ENCODE measurements around the gene MAN1A1.

MAN1A1 gene

DNA sequence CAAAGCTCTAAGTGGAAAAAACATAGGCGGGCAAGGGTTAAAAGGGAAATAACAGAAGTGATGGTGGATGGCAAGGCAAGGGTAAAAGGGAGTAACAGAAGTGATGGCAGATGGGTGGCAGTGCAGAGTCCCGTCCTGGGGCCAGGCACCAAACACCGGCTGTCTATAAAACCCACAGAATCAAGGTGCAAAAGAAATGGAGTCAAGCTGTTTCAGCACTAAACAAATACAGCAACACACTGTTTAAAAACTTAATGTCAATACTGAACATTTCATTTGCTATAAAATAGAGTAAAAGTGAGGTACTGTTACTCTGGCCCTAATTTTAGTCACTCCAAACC, 87.6 kb downstream of the MAN1A1 start:
- DNase-seq (ENCODE audit: low spot score): no peak
- in situ Hi-C loops (cut with MboI; ENCODE audit: low pct_unique_long_range_greater_than_20kb, low sequenced_read_pairs, unreplicated experiment): no loop called here
- TF ChIP-seq, protein P1, sequence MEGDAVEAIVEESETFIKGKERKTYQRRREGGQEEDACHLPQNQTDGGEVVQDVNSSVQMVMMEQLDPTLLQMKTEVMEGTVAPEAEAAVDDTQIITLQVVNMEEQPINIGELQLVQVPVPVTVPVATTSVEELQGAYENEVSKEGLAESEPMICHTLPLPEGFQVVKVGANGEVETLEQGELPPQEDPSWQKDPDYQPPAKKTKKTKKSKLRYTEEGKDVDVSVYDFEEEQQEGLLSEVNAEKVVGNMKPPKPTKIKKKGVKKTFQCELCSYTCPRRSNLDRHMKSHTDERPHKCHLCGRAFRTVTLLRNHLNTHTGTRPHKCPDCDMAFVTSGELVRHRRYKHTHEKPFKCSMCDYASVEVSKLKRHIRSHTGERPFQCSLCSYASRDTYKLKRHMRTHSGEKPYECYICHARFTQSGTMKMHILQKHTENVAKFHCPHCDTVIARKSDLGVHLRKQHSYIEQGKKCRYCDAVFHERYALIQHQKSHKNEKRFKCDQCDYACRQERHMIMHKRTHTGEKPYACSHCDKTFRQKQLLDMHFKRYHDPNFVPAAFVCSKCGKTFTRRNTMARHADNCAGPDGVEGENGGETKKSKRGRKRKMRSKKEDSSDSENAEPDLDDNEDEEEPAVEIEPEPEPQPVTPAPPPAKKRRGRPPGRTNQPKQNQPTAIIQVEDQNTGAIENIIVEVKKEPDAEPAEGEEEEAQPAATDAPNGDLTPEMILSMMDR (IDR thresholded peaks at IDR 0.05; ENCODE audit: extremely low read depth, insufficient read depth, missing control alignments): no peak

DNA sequence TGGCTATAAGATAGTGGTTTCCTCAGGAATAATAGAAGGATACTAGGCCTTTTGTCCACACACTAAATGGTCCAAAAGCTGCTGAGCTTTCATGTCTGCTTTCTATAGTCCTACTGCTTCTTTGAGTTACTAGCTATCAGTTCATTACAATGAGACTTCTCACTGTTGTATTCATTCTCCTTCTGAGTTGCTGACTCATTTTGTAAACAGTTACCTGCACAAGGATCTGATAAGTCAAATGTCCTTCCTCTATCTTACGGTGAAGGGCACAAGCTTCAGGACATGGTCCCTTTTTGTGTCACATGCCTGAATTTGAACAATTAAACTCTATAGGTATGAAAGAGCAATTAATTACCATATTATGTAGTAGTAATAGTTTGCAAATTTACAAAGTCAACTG, 90.5 kb downstream of the MAN1A1 start:
- in situ Hi-C loops (cut with MboI; ENCODE audit: low pct_unique_long_range_greater_than_20kb, low sequenced_read_pairs, unreplicated experiment): no loop called here
- no peak for DNase-seq (ENCODE audit: low spot score)
- TF ChIP-seq, protein P1 (IDR thresholded peaks at IDR 0.05; ENCODE audit: extremely low read depth, insufficient read depth, missing control alignments): no peak

DNA sequence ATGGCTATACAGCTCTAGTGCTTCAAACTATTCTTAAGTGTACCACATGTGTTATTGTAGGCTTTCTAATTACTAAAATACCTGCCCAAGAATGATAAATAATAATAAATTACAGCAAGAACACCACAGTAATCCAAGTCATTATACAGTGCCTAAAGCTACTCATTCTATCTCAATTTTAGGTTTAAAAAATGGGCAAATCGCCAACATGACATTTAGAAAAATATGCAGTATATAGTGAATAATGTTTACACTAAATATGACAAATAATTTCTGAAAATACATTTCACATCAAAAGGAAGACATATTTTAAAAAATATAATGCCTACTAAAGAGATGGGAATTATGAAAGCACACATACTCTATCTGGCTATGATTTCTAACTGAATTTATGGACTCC, 91.8 kb downstream of the MAN1A1 start:
- TF ChIP-seq, protein P1 (IDR thresholded peaks at IDR 0.05; ENCODE audit: extremely low read depth, insufficient read depth, missing control alignments): no peak
- DNase-seq (ENCODE audit: low spot score): no peak
- in situ Hi-C loops (cut with MboI; ENCODE audit: low pct_unique_long_range_greater_than_20kb, low sequenced_read_pairs, unreplicated experiment): no loop called here

DNA sequence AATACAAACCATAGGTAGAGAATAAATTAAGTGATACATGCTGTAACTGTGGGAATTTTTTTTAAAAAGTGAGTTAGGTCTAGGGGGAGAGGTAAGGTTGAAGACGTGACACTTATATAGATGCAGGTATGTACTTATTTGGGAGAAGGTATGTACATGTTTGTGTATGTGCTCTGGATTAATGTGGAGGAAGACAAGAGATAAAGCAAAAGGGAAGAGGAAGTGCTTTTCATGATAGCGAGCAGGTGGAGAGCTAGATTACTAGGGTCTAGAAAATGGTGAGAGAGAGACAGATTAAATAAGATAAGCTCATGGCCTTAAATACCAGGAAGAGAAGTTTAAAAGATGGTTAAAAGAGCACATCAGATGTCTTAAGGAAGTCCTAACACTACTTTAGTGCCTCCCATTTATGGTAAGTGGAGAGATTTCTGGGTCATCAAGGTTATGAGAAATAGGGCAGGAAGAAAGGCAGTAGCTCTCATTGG, 92.5 kb downstream of the MAN1A1 start:
- in situ Hi-C loops (cut with MboI; ENCODE audit: low pct_unique_long_range_greater_than_20kb, low sequenced_read_pairs, unreplicated experiment): no loop called here
- TF ChIP-seq, protein P1 (IDR thresholded peaks at IDR 0.05; ENCODE audit: extremely low read depth, insufficient read depth, missing control alignments): no peak
- DNase-seq (ENCODE audit: low spot score): no peak

DNA sequence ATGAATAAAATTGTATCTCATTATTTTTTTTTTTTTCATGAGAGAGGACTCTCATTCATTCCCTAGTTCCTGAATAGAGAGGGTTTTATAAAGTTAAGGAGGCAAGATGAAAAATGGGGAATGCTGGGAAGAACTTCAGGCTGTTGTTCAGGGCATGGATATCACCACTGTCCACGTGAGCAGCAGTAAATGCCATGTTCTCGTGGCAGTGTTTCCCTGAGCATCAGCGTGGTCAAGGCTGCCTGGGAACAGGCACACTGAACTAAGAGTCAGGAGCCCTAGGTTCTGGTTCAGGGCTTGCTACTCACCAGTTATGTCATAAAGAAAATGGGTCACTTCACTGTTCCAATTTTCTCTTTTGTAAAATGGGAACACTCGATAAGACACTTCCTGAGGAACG, 93.2 kb downstream of the MAN1A1 start:
- TF ChIP-seq, protein P1 (IDR thresholded peaks at IDR 0.05; ENCODE audit: extremely low read depth, insufficient read depth, missing control alignments): no peak
- in situ Hi-C loops (cut with MboI; ENCODE audit: low pct_unique_long_range_greater_than_20kb, low sequenced_read_pairs, unreplicated experiment): no loop called here
- DNase-seq (ENCODE audit: low spot score): no peak

DNA sequence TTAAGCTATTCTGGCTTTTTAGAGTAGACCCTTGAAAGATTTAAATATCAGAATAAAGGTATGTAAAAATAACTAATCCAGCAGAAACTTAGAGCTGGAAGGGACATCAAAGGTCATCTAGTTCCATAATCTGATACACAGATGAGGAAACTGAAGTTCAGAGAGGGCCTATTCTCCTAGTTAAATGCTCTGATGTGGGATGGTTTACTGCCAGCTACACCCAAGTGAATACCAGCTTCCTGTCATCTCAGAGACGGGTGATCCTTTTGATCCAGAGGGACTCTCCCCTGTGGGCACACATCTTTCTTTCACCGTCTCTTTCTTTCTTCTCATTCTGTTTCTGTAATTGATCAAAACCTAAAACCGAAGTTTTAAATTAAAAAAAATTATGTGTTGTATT, 94.1 kb downstream of the MAN1A1 start:
- TF ChIP-seq, protein P1 (IDR thresholded peaks at IDR 0.05; ENCODE audit: extremely low read depth, insufficient read depth, missing control alignments): no peak
- DNase-seq (ENCODE audit: low spot score): no peak

DNA sequence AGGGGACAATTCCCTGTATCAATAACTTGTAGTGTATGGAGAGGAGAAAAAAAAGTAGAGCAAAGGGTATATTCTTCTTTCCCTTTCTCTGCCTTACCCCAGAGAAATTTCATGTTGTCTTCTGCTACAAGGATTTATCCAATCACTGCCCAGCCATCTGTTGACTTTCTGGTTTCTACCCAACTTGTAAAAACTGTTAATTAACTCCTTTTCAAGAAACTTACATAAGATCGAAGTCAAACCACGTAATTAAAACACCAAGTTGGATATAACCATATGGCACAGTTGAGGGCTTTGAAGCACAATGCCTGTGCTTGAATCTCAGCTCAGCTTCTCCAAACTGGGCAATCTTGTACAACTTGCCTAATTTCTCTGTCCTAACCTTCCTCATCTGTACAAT, 99.5 kb downstream of the MAN1A1 start:
- in situ Hi-C loops (cut with MboI; ENCODE audit: low pct_unique_long_range_greater_than_20kb, low sequenced_read_pairs, unreplicated experiment): no loop called here
- TF ChIP-seq, protein P1 (IDR thresholded peaks at IDR 0.05; ENCODE audit: extremely low read depth, insufficient read depth, missing control alignments): no peak
- DNase-seq (ENCODE audit: low spot score): no peak

More for the DNA sequence above, 94.1 kb downstream of the MAN1A1 start:
- in situ Hi-C loops (cut with MboI; ENCODE audit: low pct_unique_long_range_greater_than_20kb, low sequenced_read_pairs, unreplicated experiment): no loop called here
